ENCODE data around the gene ZP1. TPM values are rescaled to one million over a fixed set of nuclear protein-coding genes. Genes with fewer than 3 reads are reported as not detected.

Gene ZP1
- total and polyA plus RNA-seq, 5 donors: 0.16 TPM; not detected in 4

GRCh38 chr11:60890696-60891095 lies 23.4 kb downstream of the ZP1 start:
- H3K27ac ChIP-seq (ENCODE audit: low read length): no peak overlapping the region
- ATAC-seq: peak; percentile 54 to 89
- no peaks in the 10 kb centered on the region for H3K27me3 ChIP-seq (ENCODE audit: control insufficient read depth, insufficient read depth)
- peaks cover 6% of the 10 kb centered on the region for H3K4me1 ChIP-seq (ENCODE audit: control insufficient read depth, insufficient read depth, low read length)
- intact Hi-C loops (cut with DNase I): no loop called here
- DNase-seq: peak in 1 of 3 donors; percentile 42
- H3K9me3 ChIP-seq (ENCODE audit: control insufficient read depth, low read length): no peaks in the 10 kb centered on the region
- 46% methylated on average over 5 of the region's 5 CpGs for WGBS
- H3K4me3 ChIP-seq (ENCODE audit: low read length): no peak overlapping the region

- DNase-seq (peak; percentile 56 to 80 (median 80)), ATAC-seq (peak; percentile 43 to 63)
- intact Hi-C loops (cut with DNase I): no loop called here
- no peaks in the 10 kb centered on the region for H3K27me3 ChIP-seq (ENCODE audit: control insufficient read depth, insufficient read depth)
- H3K9me3 ChIP-seq (ENCODE audit: control insufficient read depth, low read length): no peaks in the 10 kb centered on the region
- 57% methylated on average over 7 of the region's 7 CpGs for WGBS
- no peak overlapping the region for H3K27ac ChIP-seq (ENCODE audit: low read length)
- H3K4me1 ChIP-seq (ENCODE audit: control insufficient read depth, insufficient read depth, low read length): peaks cover 6% of the 10 kb centered on the region
- H3K4me3 ChIP-seq (ENCODE audit: low read length): no peak overlapping the region
Observed at GRCh38 chr11:60891103-60891741, 23.9 kb downstream of the ZP1 start.

- no peak for ATAC-seq
- H3K27ac ChIP-seq (ENCODE audit: low read length): no peak overlapping the region
- intact Hi-C loops (cut with DNase I): loop anchor here in 1 of 4 donors (5.0 kb wide), 1 partner anchor 63 kb away; no protein-coding TSS in a partner anchor
Observed at GRCh38 chr11:60895687-60896086, 28.3 kb downstream of the ZP1 start.

GRCh38 chr11:60897496-60897895 lies 30.2 kb downstream of the ZP1 start:
- Histone ChIP-seq H3K27me3 (ENCODE audit: control insufficient read depth, insufficient read depth) (no peaks in the 10 kb centered on the region), H3K27ac (ENCODE audit: low read length) (no peak overlapping the region), H3K4me1 (ENCODE audit: control insufficient read depth, insufficient read depth, low read length) (no peaks in the 10 kb centered on the region), H3K4me3 (ENCODE audit: low read length) (no peak overlapping the region), H3K9me3 (ENCODE audit: control insufficient read depth, low read length) (no peaks in the 10 kb centered on the region)
- intact Hi-C loops (cut with DNase I): loop anchor here in 1 of 4 donors (5.0 kb wide), 1 partner anchor 65 kb away; no protein-coding TSS in a partner anchor
- 94% methylated on average over 4 of the region's 4 CpGs for WGBS
- ATAC-seq (no peak), DNase-seq (no peak)

More at GRCh38 chr11:60895687-60896086, 28.3 kb downstream of the ZP1 start:
- Histone ChIP-seq H3K9me3 (ENCODE audit: control insufficient read depth, low read length) (no peaks in the 10 kb centered on the region), H3K27me3 (ENCODE audit: control insufficient read depth, insufficient read depth) (no peaks in the 10 kb centered on the region), H3K4me3 (ENCODE audit: low read length) (no peak overlapping the region), H3K4me1 (ENCODE audit: control insufficient read depth, insufficient read depth, low read length) (peaks cover 6% of the 10 kb centered on the region)
- no peak for DNase-seq
- WGBS: 89% methylated on average over 5 of the region's 5 CpGs

GRCh38 chr11:60899046-60899936 lies 31.9 kb downstream of the ZP1 start:
- no peak overlapping the region for H3K27ac ChIP-seq (ENCODE audit: low read length)
- no peaks in the 10 kb centered on the region for H3K4me1 ChIP-seq (ENCODE audit: control insufficient read depth, insufficient read depth, low read length)
- H3K9me3 ChIP-seq (ENCODE audit: control insufficient read depth, low read length): no peaks in the 10 kb centered on the region
- WGBS: 59% methylated on average over 12 of the region's 12 CpGs
- ATAC-seq: peak; percentile 62 to 77
- DNase-seq: no peak
- no peak overlapping the region for H3K4me3 ChIP-seq (ENCODE audit: low read length)
- intact Hi-C loops (cut with DNase I): loop anchor here in 1 of 4 donors (5.0 kb wide), 1 partner anchor 67 kb away; no protein-coding TSS in a partner anchor
- H3K27me3 ChIP-seq (ENCODE audit: control insufficient read depth, insufficient read depth): no peaks in the 10 kb centered on the region

- 75% methylated on average over 4 of the region's 4 CpGs for WGBS
- no peak for DNase-seq
- Histone ChIP-seq H3K4me1 (ENCODE audit: control insufficient read depth, insufficient read depth, low read length) (peaks cover under 1% of the 10 kb centered on the region), H3K4me3 (ENCODE audit: low read length) (no peak overlapping the region), H3K27ac (ENCODE audit: low read length) (no peak overlapping the region), H3K9me3 (ENCODE audit: control insufficient read depth, low read length) (no peaks in the 10 kb centered on the region), H3K27me3 (ENCODE audit: control insufficient read depth, insufficient read depth) (no peaks in the 10 kb centered on the region)
- no peak for ATAC-seq
- intact Hi-C loops (cut with DNase I): loop anchor here (5.0 kb wide), 2 partner anchors 63 to 68 kb away; no protein-coding TSS in a partner anchor
Observed at GRCh38 chr11:60899977-60900376, 32.6 kb downstream of the ZP1 start.

GRCh38 chr11:60900673-60901404 lies 33.5 kb downstream of the ZP1 start:
- Histone ChIP-seq H3K27me3 (ENCODE audit: control insufficient read depth, insufficient read depth) (no peaks in the 10 kb centered on the region), H3K27ac (ENCODE audit: low read length) (no peak overlapping the region), H3K9me3 (ENCODE audit: control insufficient read depth, low read length) (no peaks in the 10 kb centered on the region), H3K4me3 (ENCODE audit: low read length) (no peak overlapping the region), H3K4me1 (ENCODE audit: control insufficient read depth, insufficient read depth, low read length) (peaks cover 2% of the 10 kb centered on the region)
- intact Hi-C loops (cut with DNase I): loop anchor here in 3 of 4 donors (5.0 kb wide), 2 partner anchors 64 to 69 kb away; no protein-coding TSS in a partner anchor
- DNase-seq (peak in 1 of 3 donors; percentile 59), ATAC-seq (no peak)
- 68% methylated on average over 13 of the region's 13 CpGs for WGBS

GRCh38 chr11:60902625-60903024 lies 35.3 kb downstream of the ZP1 start:
- intact Hi-C loops (cut with DNase I): loop anchor here in 3 of 4 donors (5.0 kb wide), 2 partner anchors 65 to 70 kb away; no protein-coding TSS in a partner anchor
- Histone ChIP-seq H3K27ac (ENCODE audit: low read length) (no peak overlapping the region), H3K27me3 (ENCODE audit: control insufficient read depth, insufficient read depth) (no peaks in the 10 kb centered on the region), H3K9me3 (ENCODE audit: control insufficient read depth, low read length) (no peaks in the 10 kb centered on the region), H3K4me1 (ENCODE audit: control insufficient read depth, insufficient read depth, low read length) (peaks cover 4% of the 10 kb centered on the region), H3K4me3 (ENCODE audit: low read length) (no peak overlapping the region)
- ATAC-seq: no peak
- no peak for DNase-seq
- 82% methylated on average over 11 of the region's 11 CpGs for WGBS

GRCh38 chr11:60905047-60905446 lies 37.7 kb downstream of the ZP1 start:
- intact Hi-C loops (cut with DNase I): no loop called here
- no peaks in the 10 kb centered on the region for H3K27me3 ChIP-seq (ENCODE audit: control insufficient read depth, insufficient read depth)
- WGBS: 48% methylated on average over 6 of the region's 6 CpGs
- ATAC-seq (no peak), DNase-seq (no peak)
- peaks cover 4% of the 10 kb centered on the region for H3K4me1 ChIP-seq (ENCODE audit: control insufficient read depth, insufficient read depth, low read length)
- no peaks in the 10 kb centered on the region for H3K9me3 ChIP-seq (ENCODE audit: control insufficient read depth, low read length)
- no peak overlapping the region for H3K27ac ChIP-seq (ENCODE audit: low read length)
- peak overlapping the region; percentile 76 for H3K4me3 ChIP-seq (ENCODE audit: low read length)

- no peaks in the 10 kb centered on the region for H3K27me3 ChIP-seq (ENCODE audit: control insufficient read depth, insufficient read depth)
- DNase-seq (no peak), ATAC-seq (no peak)
- H3K9me3 ChIP-seq (ENCODE audit: control insufficient read depth, low read length): no peaks in the 10 kb centered on the region
- intact Hi-C loops (cut with DNase I): no loop called here
- peak overlapping the region; percentile 76 for H3K4me3 ChIP-seq (ENCODE audit: low read length)
- 5% methylated on average over 16 of the region's 16 CpGs for WGBS
- peak overlapping the region; percentile 48 for H3K27ac ChIP-seq (ENCODE audit: low read length)
- H3K4me1 ChIP-seq (ENCODE audit: control insufficient read depth, insufficient read depth, low read length): peaks cover 4% of the 10 kb centered on the region
Observed at GRCh38 chr11:60905551-60906113, 38.3 kb downstream of the ZP1 start.
